Activated gamma-delta T cell treated with anti-CD3 and anti-CD28 coated beads, Interleukin-2, amount 50 U/mL, for 16 hours (primary cell): ENCODE results near the gene CAMTA1.
"Not testable (repeated sequence)": the region's sequence is repeated elsewhere in the genome, so short reads cannot be mapped to it uniquely, and the experiment has no call there.

ENCODE experiments used
- DNase-seq: peaks from one replicate; pipeline ENCODE4 v3.0.0-alpha.2; 2020; ENCODE audit warnings: low read depth

CAMTA1 gene

GRCh38 chr1:7679159-7679872 lies 894.1 kb downstream of the CAMTA1 start:
- DNase-seq, result no peak

DNA sequence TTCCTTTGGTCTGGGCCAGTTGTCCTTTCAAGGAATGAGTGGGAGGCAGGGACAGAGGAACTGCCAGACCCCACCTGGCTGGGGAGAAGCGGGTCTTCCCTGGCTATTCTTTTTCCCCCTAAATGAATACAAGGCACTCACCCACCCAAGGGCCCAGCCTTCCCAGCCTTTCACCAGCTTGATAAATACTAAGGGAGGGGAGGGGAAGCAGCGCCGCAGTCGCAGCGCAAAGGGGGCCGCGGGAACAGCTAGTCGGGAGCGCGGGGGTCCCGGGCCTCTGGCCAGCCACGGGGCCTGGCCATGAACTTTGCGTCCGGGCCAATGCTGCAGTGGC lies 894.6 kb downstream of the CAMTA1 start:
- DNase-seq, result no peak

- DNase-seq, result peak; percentile 18
Measured at GRCh38 chr1:7680207-7680954, 895.1 kb downstream of the CAMTA1 start.

DNA sequence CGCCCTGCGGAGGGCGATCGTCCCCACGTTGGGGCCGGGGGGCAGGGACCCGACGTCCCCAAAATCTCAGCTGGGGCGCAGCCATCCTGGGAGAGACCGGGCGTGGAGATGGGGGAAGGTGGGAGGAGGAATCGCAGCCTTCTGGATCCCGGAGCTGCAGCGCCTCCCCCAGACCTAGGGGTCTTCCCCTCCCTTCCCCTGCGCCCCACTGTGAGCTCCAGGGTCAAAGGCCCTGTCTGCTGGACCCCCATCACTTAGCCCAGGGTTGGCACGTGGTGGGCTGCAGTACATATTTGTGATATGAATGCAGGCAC lies 895.7 kb downstream of the CAMTA1 start:
- DNase-seq, result no peak

DNA sequence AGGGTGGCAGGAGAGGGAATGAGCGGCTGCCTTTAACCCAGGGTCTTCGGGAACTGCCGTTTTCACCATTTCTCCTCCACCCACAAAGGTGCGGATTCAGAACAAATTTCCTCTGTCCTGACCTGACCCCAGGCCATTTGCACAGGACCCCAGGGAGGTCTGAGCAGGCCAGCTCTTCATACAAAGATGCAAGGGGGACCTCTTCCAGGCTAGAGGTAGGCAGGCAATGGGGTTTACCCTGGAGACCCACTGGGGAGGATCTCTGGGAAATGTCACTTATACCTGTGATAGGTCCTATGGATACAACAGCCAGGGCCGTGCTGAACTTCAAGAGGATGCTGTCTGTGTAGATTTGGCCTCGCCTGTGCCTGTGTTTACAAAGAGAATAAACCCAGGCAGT lies 896.1 kb downstream of the CAMTA1 start:
- no peak for DNase-seq

DNA sequence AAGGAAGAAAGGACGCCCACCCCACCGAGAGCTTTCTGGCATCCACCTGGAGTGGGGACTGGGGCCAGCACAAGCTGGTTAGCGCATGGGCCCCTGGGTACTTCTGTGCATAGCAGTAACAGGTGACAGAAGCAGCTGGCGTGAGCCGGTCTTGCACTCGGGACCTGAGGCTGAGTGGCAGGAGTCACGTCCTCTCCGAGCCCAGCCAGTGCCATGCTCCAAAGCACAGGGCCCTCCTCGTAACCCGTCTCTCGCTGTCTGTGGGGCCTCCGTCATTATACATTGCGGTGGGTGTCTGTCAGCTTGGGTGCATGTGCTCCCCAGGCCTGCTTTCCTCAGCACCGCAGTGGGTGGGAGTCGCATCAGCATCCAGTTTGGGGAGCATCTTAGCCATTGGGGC lies 898.3 kb downstream of the CAMTA1 start:
- DNase-seq, result no peak

GRCh38 chr1:7684132-7684531 lies 898.9 kb downstream of the CAMTA1 start:
- DNase-seq, result no peak

GRCh38 chr1:7684861-7685635 lies 899.8 kb downstream of the CAMTA1 start:
- DNase-seq, result no peak

DNA sequence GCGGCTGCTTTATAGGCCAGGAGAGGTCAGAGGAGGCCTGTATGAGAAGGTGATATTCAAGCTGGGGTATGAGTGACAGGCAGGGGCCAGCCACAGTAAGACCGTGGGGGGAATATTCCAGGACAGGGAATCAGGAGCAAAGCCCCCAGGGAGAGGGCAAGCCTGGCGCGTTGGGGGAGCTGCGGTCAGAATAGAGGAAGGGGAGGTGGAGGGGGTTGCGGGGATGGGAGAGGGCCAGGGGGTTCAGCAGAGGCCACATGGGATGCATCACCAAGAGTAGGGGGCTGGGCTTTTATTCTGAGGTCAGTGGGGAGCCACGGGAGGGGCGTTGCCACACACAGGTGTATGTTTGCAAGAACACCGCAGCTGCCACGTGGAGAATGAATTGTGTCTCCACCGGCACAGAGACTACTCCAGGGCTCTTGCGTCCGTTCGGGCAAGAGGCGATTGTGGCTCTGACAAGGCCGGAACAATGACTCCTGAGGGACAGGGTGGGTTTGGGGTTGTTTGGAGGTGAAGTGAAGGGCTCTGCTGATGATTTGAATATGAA lies 901.1 kb downstream of the CAMTA1 start:
- DNase-seq, result no peak

GRCh38 chr1:7687411-7687810 lies 902.2 kb downstream of the CAMTA1 start:
- no peak for DNase-seq

GRCh38 chr1:7688659-7689058 lies 903.4 kb downstream of the CAMTA1 start:
- no peak for DNase-seq

- not testable (repeated sequence) for DNase-seq
Measured at GRCh38 chr1:7689307-7689706, 904.1 kb downstream of the CAMTA1 start.

DNA sequence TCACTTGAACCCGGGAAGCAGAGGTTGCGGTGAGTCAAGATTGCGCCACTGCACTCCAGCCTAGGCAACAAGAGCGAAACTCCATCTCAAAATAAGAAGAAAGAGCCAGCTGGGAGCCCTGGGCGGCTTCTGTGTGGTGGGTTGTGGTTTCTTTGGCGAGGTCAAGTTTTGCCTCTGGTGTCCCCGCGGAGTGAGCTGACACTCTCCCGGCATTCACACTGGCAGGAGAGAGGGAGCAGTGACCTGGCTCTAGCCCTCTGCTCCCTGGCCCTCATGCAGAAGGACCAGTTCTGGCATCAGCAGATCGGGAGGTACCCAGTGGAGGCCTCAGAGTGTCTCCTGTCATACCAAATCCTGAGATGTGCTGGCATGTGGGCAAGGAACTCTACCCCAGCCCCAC lies 904.8 kb downstream of the CAMTA1 start:
- DNase-seq, result no peak

GRCh38 chr1:7690496-7691182 lies 905.4 kb downstream of the CAMTA1 start:
- no peak for DNase-seq

DNA sequence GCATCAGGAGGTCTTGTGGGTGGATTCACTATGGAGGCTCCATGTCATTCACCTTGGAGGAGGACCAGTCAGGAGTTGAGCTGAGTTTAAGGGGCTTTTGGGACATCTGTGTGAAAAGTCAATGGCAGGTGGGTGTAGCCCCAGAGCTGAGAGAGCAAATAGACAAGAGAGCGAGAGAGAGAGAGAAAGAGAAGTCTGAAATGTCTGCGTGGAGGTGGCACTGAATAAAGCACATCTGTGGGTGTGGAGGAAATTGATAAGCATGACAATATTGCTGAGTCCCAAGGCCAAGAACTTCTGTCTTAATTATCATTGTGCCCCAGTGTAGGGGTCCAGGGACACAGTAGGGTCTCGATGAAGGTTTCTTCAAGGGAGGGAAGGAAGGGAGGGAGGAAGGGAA lies 906.3 kb downstream of the CAMTA1 start:
- no peak for DNase-seq

- DNase-seq, result no peak
Measured at GRCh38 chr1:7692005-7692404, 906.8 kb downstream of the CAMTA1 start.

DNA sequence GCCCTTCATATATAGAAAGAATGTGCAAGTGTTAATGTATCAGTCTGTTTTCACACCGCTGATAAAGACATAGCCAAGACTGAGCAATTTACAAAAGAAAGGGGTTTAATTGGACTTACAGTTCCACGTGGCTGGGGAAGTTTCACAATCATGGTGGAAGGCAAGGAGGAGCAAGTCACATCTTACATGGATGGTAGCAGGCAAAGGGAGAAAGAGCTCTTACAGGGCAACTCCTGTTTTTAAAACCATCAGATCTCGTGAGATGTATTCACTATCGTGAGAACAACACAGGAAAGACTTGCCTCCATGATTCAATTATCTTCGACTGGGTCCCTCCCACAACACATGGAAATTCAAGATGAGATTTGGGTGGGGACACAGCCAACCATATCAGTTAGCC lies 907.8 kb downstream of the CAMTA1 start:
- DNase-seq, result not testable (repeated sequence)

GRCh38 chr1:7693662-7694061 lies 908.4 kb downstream of the CAMTA1 start:
- no peak for DNase-seq

DNA sequence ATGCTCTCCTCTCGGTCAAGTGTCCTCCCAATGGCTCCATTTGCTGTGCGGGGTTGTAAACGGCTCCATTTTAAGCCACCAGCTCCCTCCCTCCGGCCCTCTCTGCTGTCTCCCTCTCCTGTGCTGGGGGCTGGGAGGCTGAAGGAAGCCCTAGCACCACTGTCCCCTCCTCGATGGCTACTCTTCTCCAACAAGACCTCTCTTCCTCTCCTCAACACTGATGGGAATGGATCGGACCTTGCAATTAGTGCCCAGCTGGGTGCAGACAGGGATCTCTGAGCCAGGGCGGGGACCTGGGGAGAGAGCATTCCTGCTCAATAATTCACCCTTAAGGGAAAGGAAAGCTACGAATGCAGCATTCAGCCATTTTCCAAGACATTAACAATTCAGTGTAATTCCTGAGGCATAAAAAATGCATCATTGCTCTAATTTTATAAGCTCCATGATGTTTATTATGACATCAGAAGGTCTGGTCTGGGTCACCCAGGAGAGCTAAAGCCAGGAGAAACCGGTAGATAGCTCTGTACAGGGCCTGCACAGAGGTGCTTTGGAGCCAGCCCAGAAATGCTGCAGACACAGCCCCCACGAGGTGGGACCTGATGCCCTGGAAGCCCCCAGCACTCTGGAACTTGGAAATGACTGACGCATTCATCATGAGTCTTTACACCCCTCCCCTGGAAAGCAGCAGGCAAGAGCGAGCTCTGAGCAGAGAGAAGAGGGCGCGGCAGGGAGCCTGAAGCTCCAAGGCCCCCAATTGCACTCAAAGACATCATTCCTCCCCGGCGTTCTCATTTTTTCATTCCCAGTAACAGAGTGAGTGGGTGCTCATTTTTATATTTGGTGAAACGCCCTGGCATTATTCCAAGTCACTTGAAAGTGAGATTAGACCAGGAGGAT lies 909.6 kb downstream of the CAMTA1 start:
- no peak for DNase-seq

- no peak for DNase-seq
Measured at GRCh38 chr1:7695497-7696117, 910.4 kb downstream of the CAMTA1 start.

DNA sequence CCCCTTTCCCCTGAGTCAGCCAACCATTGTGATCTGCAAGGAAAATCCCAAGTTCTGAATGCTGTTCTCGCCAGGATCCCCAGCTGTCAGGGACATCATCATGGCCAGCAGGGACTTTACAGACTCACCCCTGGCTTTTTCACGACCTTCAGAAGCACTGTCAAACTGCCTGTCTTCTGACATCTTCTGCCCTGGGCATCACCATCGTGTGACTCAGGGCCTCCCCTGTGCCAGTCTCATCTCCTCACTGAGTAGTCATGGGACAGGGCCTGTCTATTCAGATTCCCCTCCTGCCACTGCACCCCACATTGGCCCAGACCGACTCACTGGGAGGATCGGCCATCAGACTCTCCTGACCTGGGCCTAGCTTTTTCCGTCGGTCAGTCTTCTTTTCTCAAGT lies 913.4 kb downstream of the CAMTA1 start:
- DNase-seq, result no peak
